ENCODE measurements around the gene SNRNP70.

The SNRNP70 gene

GRCh38 chr19:49064768-49065611 is 20.3 kb upstream of the SNRNP70 start, which contains the start of gene NTF4:
Gene NTF4 (minus strand): TSS chr19:49064818. CDS start chr19:49061997, 2,821 bp downstream.
- DNase-seq (ENCODE audit: low spot score), result peak; percentile 56

- DNase-seq (ENCODE audit: low spot score), result no peak
Observed at GRCh38 chr19:49065905-49066512, 19.2 kb upstream of the SNRNP70 start.

GRCh38 chr19:49067554-49067953 is 17.7 kb upstream of the SNRNP70 start:
- no peak for DNase-seq (ENCODE audit: low spot score)

GRCh38 chr19:49069026-49069425 is 16.2 kb upstream of the SNRNP70 start:
- DNase-seq (ENCODE audit: low spot score), result no peak

- no peak for DNase-seq (ENCODE audit: low spot score)
Observed at GRCh38 chr19:49070416-49070815, 14.8 kb upstream of the SNRNP70 start.

- DNase-seq (ENCODE audit: low spot score), result no peak
Observed at GRCh38 chr19:49071860-49072547, 13.2 kb upstream of the SNRNP70 start.

- no peak for DNase-seq (ENCODE audit: low spot score)
Observed at GRCh38 chr19:49073514-49074378, 11.5 kb upstream of the SNRNP70 start.

GRCh38 chr19:49074869-49075268 is 10.4 kb upstream of the SNRNP70 start:
- DNase-seq (ENCODE audit: low spot score), result peak; percentile 38

GRCh38 chr19:49080392-49080791 is 4.9 kb upstream of the SNRNP70 start:
- DNase-seq (ENCODE audit: low spot score), result no peak

GRCh38 chr19:49081273-49081672 is 4.0 kb upstream of the SNRNP70 start:
- DNase-seq (ENCODE audit: low spot score), result no peak

- no peak for DNase-seq (ENCODE audit: low spot score)
Observed at GRCh38 chr19:49084206-49085019, 838 bp upstream of the SNRNP70 start.

- DNase-seq (ENCODE audit: low spot score), result no peak
Observed at GRCh38 chr19:49085868-49086232, 599 bp downstream of the SNRNP70 start.

GRCh38 chr19:49086296-49086695 is 1.0 kb downstream of the SNRNP70 start:
- no peak for DNase-seq (ENCODE audit: low spot score)

- no peak for DNase-seq (ENCODE audit: low spot score)
Observed at GRCh38 chr19:49091391-49092038, 6.3 kb downstream of the SNRNP70 start.

GRCh38 chr19:49092686-49093085 is 7.4 kb downstream of the SNRNP70 start:
- no peak for DNase-seq (ENCODE audit: low spot score)

GRCh38 chr19:49094505-49095482 is 9.5 kb downstream of the SNRNP70 start:
- DNase-seq (ENCODE audit: low spot score), result no peak

- peak; percentile 65 for DNase-seq (ENCODE audit: low spot score)
Observed at GRCh38 chr19:49097453-49098288, 12.4 kb downstream of the SNRNP70 start.

GRCh38 chr19:49098795-49099194 is 13.5 kb downstream of the SNRNP70 start:
- no peak for DNase-seq (ENCODE audit: low spot score)

Data from LoVo (cell line).